ENCODE data around the gene SLC6A1. TPM values are rescaled to one million over a fixed set of nuclear protein-coding genes. Genes with fewer than 3 reads are reported as not detected.

The SLC6A1 gene
- total RNA-seq, 1 experiment from 2014 or later, result not detected

- H3K9me3 ChIP-seq (ENCODE audit: control insufficient read depth, low read depth, low read length), result no peaks in the 10 kb centered on the region
- H2BK15ac ChIP-seq (ENCODE audit: low read depth, low read length), result no peak overlapping the region
- H3K23ac ChIP-seq (ENCODE audit: insufficient read length, low read depth, low read length), result no peak overlapping the region
- Mint-ChIP-seq H3K27me3 (ENCODE audit: low read depth) (peaks cover 16% of the 10 kb centered on the region), H3K4me1 (peaks cover 20 to 28% of the 10 kb centered on the region in 2 experiments), H3K36me3 (ENCODE audit: insufficient read depth in 1 of 3, low read depth in 3 of 3) (no peaks in the 10 kb centered on the region; a peak in 1 of 7 replicates), H3K9me3 (no peaks in the 10 kb centered on the region), H3K27ac (peak overlapping the region in 1 of 3 experiments; percentile 56; a peak in 1 of 7 replicates), H3K4me3 (no peak overlapping the region)
- no peak overlapping the region for H2AK5ac ChIP-seq (ENCODE audit: insufficient read length, low read length)
- H3K4ac ChIP-seq (ENCODE audit: low read depth, low read length), result no peak overlapping the region
- no peak overlapping the region for H2BK12ac ChIP-seq (ENCODE audit: insufficient read length, low read depth, low read length)
- H4K20me1 ChIP-seq (ENCODE audit: control insufficient read depth, insufficient read depth, insufficient read length), result no peaks in the 10 kb centered on the region
- peaks cover 13% of the 10 kb centered on the region; the same call in 1 of the 2 replicates for H3K4me1 ChIP-seq (ENCODE audit: insufficient read depth, low read length)
- no peak overlapping the region for H2BK120ac ChIP-seq (ENCODE audit: low read depth, low read length, poor library complexity, severe bottlenecking)
- H4K5ac ChIP-seq (ENCODE audit: insufficient read length, low read depth, low read length), result no peak overlapping the region
- H3K23me2 ChIP-seq (ENCODE audit: insufficient read length, low read depth, low read length, poor library complexity, severe bottlenecking), result no peaks in the 10 kb centered on the region
- H3K27me3 ChIP-seq (ENCODE audit: insufficient read depth, low read length), result no peaks in the 10 kb centered on the region
- H2AFZ ChIP-seq (ENCODE audit: low read length), result no peak overlapping the region
- H3K56ac ChIP-seq (ENCODE audit: insufficient read length, low read depth, low read length), result no peak overlapping the region
- no peak overlapping the region for H3K18ac ChIP-seq (ENCODE audit: insufficient read length, low read depth, low read length)
- H4K8ac ChIP-seq (replicated peaks; ENCODE audit: insufficient read length, low read depth, low read length), result no peak overlapping the region
- no peak overlapping the region for H3K14ac ChIP-seq (ENCODE audit: insufficient read depth, low read length)
- DNase-seq, result no peak
- H3K79me1 ChIP-seq (ENCODE audit: insufficient read depth, low read depth, low read length, poor library complexity, severe bottlenecking), result no peaks in the 10 kb centered on the region
- no peaks in the 10 kb centered on the region for H3K79me2 ChIP-seq (ENCODE audit: insufficient read depth, low read length)
- H3K27ac ChIP-seq (ENCODE audit: insufficient read length, low read depth, low read length), result no peak overlapping the region
- H4K91ac ChIP-seq (ENCODE audit: insufficient read length, low read depth, low read length), result no peak overlapping the region
- H2BK5ac ChIP-seq (ENCODE audit: insufficient read length, low read length), result no peak overlapping the region
- no peak overlapping the region for H3K9ac ChIP-seq (ENCODE audit: extremely low read depth, insufficient read length, low read length)
- TF ChIP-seq CTCF (conservative IDR thresholded peaks at IDR 0.05), result no peak
- no CpG with 5 or more reads among the region's 7 CpGs for WGBS (ENCODE audit: extremely low coverage, insufficient read length, low lambda C conversion rate)
- H3K4me2 ChIP-seq (ENCODE audit: insufficient read depth, insufficient read length, low read length), result no peak overlapping the region
- no peak overlapping the region for H2BK20ac ChIP-seq (ENCODE audit: low read depth, low read length, poor library complexity, severe bottlenecking)
- H3T11ph ChIP-seq (ENCODE audit: low read length), result no peak overlapping the region
Observed at GRCh38 chr3:10974131-10974530, 18.4 kb upstream of the SLC6A1 start.
